GM12878 (cell line): Measurements from ENCODE around the gene ARHGAP26. TPM values are rescaled to one million over a fixed set of nuclear protein-coding genes. Genes with fewer than 3 reads are reported as not detected.

Experiments
- CBFB ChIP-seq: IDR thresholded peaks from 2 replicates; pipeline ENCODE4 v1.6.1; 2016; ENCODE audit warnings: antibody characterized with exemption, low read depth
- DPF2 ChIP-seq: fragments of 450-650 bp; IDR thresholded peaks from 2 replicates; pipeline ENCODE4 v1.6.1; 2017; ENCODE audit warnings: mild to moderate bottlenecking
- HCFC1 ChIP-seq: fragments of 150-350 bp; IDR thresholded peaks from 2 replicates; pipeline ENCODE4 v1.6.1; 2014; ENCODE audit warnings: low read length
- JUNB ChIP-seq: IDR thresholded peaks from 2 replicates; pipeline ENCODE4 v1.6.1; 2016; ENCODE audit warnings: antibody characterized with exemption, mild to moderate bottlenecking
- MTA3 ChIP-seq: IDR thresholded peaks from 2 replicates; pipeline ENCODE4 v1.6.1; 2012; ENCODE audit warnings: low read length, inconsistent platforms, borderline replicate concordance
- POU2F2 ChIP-seq: IDR thresholded peaks from 3 replicates; pipeline ENCODE4 v1.6.1; 2011; ENCODE audit warnings: low read depth, mild to moderate bottlenecking, low read length, borderline replicate concordance
- RB1 ChIP-seq: fragments of 450-650 bp; formaldehyde crosslinking; IDR thresholded peaks from 2 replicates; pipeline ENCODE4 v1.6.1; 2017; ENCODE audit warnings: mild to moderate bottlenecking, borderline replicate concordance
- SMC3 ChIP-seq: IDR thresholded peaks from 2 replicates; pipeline ENCODE4 v1.6.1; 2011; ENCODE audit warnings: low read length, improper control_type of control experiment, borderline replicate concordance
- SREBF2 ChIP-seq: IDR thresholded peaks from 2 replicates; pipeline ENCODE4 v1.6.1; 2012; ENCODE audit warnings: mild to moderate bottlenecking, low read length
- TBL1XR1 ChIP-seq: IDR thresholded peaks from 2 replicates; pipeline ENCODE4 v1.6.1; 2012; ENCODE audit warnings: low read depth, low read length, improper control_type of control experiment
- YBX1 ChIP-seq: fragments of 450-650 bp; IDR thresholded peaks from 2 replicates; pipeline ENCODE4 v1.6.1; 2016; ENCODE audit warnings: antibody characterized with exemption
- ZBED1 ChIP-seq: IDR thresholded peaks from 2 replicates; pipeline ENCODE4 v1.6.1; 2016; ENCODE audit warnings: borderline replicate concordance
- polyA plus RNA-seq, 11 experiments: library from polyadenylated mRNA; depleted of rRNA in 4 of 11; unstranded in 6 of 11; stranded (reverse) in 5 of 11; fragments of >200 nt; fragmentation: Nextera tagmentation in 4 of 11; fragmentation: Illumina TruSeq in 1 of 11; extraction: Ambion mirVana in 4 of 11; extraction: Trizol in 1 of 11; gene quantifications; 1 replicate in 1 of 11; 2 replicates in 10 of 11; pipeline versions ENCODE4 v1.2.1 to v1.2.3, GENCODE V29; 2011 to 2016; ENCODE audit warnings: inconsistent platforms in 2 of 11, missing spikeins in 2 of 11, low read depth in 1 of 11
- total RNA-seq, 4 experiments: library from RNA; depleted of rRNA in 3 of 4; stranded (reverse); fragments of >200 nt in 3 of 4; fragmentation: Illumina TruSeq in 1 of 4; extraction: Trizol in 1 of 4; gene quantifications; 2 replicates each; pipeline versions ENCODE4 v1.2.1 to v1.2.3, GENCODE V29; 2013 to 2021
- TF ChIP-seq, protein P1 (sequence below): fragments of 450-650 bp; IDR thresholded peaks from 2 replicates; pipeline ENCODE4 v1.6.1; 2017; ENCODE audit warnings: antibody characterized with exemption, mild to moderate bottlenecking, moderate library complexity
- TF ChIP-seq, protein P2 (sequence below): fragments of 450-650 bp; IDR thresholded peaks from 2 replicates; pipeline ENCODE4 v1.6.1; 2016; ENCODE audit warnings: mild to moderate bottlenecking, moderate library complexity, borderline replicate concordance
- TF ChIP-seq, protein P3 (sequence below): fragments of 450-650 bp; IDR thresholded peaks from 2 replicates; pipeline ENCODE4 v1.6.1; 2016; ENCODE audit warnings: mild to moderate bottlenecking
- TF ChIP-seq, protein P4 (sequence below): IDR thresholded peaks from 2 replicates; pipeline ENCODE4 v1.6.1; 2012; ENCODE audit warnings: improper control_type of control experiment, low read depth, low read length; ENCODE audit not compliant: insufficient replicate concordance

The ARHGAP26 gene
- total and polyA plus RNA-seq, 10 of the 15 experiments (the other 5 are each of a cell fraction or from before 2014, with no cell fraction given) = 9.4 to 41.5 (median 19.3) TPM

DNA sequence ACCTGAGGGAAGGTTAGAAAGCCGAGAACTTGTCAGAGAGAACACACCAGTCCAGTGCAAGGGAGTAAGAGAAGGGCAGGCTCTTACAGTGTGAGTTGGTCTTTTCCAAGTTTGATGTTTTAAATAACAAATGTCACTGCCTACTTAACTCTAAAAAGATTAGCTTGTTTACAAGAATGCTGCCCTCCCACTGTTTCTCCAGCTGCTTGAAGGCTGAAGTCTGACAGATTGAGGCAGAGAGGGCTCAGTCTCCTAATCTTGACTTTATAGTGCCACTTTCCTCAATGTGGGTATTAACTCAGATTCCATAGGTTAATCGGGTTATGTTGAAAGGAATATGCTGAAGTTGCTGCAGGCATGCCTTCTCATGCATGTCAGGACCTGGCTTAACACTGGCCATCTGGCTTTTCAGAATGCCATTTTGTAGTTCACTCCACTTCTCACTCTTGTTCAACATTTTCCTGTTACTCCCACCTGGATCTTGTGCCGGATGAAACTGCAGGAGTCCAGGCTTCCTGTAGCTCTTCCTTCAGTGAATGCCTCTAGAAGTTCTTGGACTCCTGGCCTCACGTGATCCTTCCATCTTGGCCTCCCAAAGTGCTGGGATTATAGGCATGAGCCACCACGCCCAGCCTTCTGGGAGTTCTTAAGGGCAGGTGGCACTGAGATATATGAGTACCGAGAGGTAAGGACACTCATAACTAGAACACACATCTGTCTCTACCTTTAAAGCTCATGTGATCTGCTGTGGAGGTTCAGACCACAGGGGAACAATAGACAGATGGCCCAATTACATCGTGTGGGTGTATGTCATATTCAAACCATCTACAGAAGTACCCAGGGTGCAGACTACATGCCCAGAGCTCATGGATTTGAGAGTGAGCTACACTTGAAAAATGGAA, 249.7 kb downstream of the ARHGAP26 start (continued):
- TF ChIP-seq, protein P1, sequence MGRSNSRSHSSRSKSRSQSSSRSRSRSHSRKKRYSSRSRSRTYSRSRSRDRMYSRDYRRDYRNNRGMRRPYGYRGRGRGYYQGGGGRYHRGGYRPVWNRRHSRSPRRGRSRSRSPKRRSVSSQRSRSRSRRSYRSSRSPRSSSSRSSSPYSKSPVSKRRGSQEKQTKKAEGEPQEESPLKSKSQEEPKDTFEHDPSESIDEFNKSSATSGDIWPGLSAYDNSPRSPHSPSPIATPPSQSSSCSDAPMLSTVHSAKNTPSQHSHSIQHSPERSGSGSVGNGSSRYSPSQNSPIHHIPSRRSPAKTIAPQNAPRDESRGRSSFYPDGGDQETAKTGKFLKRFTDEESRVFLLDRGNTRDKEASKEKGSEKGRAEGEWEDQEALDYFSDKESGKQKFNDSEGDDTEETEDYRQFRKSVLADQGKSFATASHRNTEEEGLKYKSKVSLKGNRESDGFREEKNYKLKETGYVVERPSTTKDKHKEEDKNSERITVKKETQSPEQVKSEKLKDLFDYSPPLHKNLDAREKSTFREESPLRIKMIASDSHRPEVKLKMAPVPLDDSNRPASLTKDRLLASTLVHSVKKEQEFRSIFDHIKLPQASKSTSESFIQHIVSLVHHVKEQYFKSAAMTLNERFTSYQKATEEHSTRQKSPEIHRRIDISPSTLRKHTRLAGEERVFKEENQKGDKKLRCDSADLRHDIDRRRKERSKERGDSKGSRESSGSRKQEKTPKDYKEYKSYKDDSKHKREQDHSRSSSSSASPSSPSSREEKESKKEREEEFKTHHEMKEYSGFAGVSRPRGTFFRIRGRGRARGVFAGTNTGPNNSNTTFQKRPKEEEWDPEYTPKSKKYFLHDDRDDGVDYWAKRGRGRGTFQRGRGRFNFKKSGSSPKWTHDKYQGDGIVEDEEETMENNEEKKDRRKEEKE = no peak
- no peak for TF ChIP-seq SREBF2
- TF ChIP-seq DPF2 = peak; percentile 99
- TF ChIP-seq HCFC1 = 0 out of 2 replicates have a peak, but pooled peaks have one; percentile 7
- TF ChIP-seq, protein P2, sequence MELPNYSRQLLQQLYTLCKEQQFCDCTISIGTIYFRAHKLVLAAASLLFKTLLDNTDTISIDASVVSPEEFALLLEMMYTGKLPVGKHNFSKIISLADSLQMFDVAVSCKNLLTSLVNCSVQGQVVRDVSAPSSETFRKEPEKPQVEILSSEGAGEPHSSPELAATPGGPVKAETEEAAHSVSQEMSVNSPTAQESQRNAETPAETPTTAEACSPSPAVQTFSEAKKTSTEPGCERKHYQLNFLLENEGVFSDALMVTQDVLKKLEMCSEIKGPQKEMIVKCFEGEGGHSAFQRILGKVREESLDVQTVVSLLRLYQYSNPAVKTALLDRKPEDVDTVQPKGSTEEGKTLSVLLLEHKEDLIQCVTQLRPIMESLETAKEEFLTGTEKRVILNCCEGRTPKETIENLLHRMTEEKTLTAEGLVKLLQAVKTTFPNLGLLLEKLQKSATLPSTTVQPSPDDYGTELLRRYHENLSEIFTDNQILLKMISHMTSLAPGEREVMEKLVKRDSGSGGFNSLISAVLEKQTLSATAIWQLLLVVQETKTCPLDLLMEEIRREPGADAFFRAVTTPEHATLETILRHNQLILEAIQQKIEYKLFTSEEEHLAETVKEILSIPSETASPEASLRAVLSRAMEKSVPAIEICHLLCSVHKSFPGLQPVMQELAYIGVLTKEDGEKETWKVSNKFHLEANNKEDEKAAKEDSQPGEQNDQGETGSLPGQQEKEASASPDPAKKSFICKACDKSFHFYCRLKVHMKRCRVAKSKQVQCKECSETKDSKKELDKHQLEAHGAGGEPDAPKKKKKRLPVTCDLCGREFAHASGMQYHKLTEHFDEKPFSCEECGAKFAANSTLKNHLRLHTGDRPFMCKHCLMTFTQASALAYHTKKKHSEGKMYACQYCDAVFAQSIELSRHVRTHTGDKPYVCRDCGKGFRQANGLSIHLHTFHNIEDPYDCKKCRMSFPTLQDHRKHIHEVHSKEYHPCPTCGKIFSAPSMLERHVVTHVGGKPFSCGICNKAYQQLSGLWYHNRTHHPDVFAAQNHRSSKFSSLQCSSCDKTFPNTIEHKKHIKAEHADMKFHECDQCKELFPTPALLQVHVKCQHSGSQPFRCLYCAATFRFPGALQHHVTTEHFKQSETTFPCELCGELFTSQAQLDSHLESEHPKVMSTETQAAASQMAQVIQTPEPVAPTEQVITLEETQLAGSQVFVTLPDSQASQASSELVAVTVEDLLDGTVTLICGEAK = no peak
- peak; percentile 88; the same call in 1 of the 2 replicates for TF ChIP-seq TBL1XR1
- TF ChIP-seq SMC3 = no peak
- TF ChIP-seq, protein P3, sequence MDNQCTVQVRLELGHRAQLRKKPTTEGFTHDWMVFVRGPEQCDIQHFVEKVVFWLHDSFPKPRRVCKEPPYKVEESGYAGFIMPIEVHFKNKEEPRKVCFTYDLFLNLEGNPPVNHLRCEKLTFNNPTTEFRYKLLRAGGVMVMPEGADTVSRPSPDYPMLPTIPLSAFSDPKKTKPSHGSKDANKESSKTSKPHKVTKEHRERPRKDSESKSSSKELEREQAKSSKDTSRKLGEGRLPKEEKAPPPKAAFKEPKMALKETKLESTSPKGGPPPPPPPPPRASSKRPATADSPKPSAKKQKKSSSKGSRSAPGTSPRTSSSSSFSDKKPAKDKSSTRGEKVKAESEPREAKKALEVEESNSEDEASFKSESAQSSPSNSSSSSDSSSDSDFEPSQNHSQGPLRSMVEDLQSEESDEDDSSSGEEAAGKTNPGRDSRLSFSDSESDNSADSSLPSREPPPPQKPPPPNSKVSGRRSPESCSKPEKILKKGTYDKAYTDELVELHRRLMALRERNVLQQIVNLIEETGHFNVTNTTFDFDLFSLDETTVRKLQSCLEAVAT = peak; percentile 99
- TF ChIP-seq ZBED1 = peak; percentile 97; the same call in 1 of the 2 replicates
- peak; percentile 38; the same call in 1 of the 2 replicates for TF ChIP-seq RB1
- TF ChIP-seq POU2F2 = peak; percentile 80; the same call in 2 of the 3 replicates
- peak; percentile 90 for TF ChIP-seq CBFB
- peak; percentile 99 for TF ChIP-seq JUNB
- peak; percentile 92 for TF ChIP-seq MTA3
- TF ChIP-seq YBX1 = no peak
- TF ChIP-seq, protein P4, sequence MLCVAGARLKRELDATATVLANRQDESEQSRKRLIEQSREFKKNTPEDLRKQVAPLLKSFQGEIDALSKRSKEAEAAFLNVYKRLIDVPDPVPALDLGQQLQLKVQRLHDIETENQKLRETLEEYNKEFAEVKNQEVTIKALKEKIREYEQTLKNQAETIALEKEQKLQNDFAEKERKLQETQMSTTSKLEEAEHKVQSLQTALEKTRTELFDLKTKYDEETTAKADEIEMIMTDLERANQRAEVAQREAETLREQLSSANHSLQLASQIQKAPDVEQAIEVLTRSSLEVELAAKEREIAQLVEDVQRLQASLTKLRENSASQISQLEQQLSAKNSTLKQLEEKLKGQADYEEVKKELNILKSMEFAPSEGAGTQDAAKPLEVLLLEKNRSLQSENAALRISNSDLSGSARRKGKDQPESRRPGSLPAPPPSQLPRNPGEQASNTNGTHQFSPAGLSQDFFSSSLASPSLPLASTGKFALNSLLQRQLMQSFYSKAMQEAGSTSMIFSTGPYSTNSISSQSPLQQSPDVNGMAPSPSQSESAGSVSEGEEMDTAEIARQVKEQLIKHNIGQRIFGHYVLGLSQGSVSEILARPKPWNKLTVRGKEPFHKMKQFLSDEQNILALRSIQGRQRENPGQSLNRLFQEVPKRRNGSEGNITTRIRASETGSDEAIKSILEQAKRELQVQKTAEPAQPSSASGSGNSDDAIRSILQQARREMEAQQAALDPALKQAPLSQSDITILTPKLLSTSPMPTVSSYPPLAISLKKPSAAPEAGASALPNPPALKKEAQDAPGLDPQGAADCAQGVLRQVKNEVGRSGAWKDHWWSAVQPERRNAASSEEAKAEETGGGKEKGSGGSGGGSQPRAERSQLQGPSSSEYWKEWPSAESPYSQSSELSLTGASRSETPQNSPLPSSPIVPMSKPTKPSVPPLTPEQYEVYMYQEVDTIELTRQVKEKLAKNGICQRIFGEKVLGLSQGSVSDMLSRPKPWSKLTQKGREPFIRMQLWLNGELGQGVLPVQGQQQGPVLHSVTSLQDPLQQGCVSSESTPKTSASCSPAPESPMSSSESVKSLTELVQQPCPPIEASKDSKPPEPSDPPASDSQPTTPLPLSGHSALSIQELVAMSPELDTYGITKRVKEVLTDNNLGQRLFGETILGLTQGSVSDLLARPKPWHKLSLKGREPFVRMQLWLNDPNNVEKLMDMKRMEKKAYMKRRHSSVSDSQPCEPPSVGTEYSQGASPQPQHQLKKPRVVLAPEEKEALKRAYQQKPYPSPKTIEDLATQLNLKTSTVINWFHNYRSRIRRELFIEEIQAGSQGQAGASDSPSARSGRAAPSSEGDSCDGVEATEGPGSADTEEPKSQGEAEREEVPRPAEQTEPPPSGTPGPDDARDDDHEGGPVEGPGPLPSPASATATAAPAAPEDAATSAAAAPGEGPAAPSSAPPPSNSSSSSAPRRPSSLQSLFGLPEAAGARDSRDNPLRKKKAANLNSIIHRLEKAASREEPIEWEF = no peak
